Rectal smooth muscle tissue (tissue), 1 donor: Measurements from ENCODE around the gene NBAS.

Experiments
- H3K27ac ChIP-seq: one replicate; pipeline ENCODE4 v1.7.0; 2013; ENCODE audit warnings: low read depth, low read length, inconsistent platforms
- H3K27me3 ChIP-seq: one replicate; pipeline ENCODE4 v1.7.0; 2013; ENCODE audit warnings: low read length; ENCODE audit not compliant: control insufficient read depth, insufficient read depth
- H3K36me3 ChIP-seq: one replicate; pipeline ENCODE4 v1.7.0; 2013; ENCODE audit warnings: low read length; ENCODE audit not compliant: control insufficient read depth, insufficient read depth
- H3K4me1 ChIP-seq: one replicate; pipeline ENCODE4 v1.7.0; 2013; ENCODE audit warnings: low read length; ENCODE audit not compliant: control insufficient read depth, insufficient read depth
- H3K4me3 ChIP-seq: one replicate; pipeline ENCODE4 v1.7.0; 2013; ENCODE audit warnings: low read length
- H3K9ac ChIP-seq: one replicate; pipeline ENCODE4 v1.7.0; 2013; ENCODE audit warnings: low read length

NBAS gene

GRCh38 chr2:15201009-15201408 is 360.1 kb downstream of the NBAS start:
- Histone ChIP-seq H3K9ac (no peak overlapping the region), H3K36me3 (no peaks in the 10 kb centered on the region), H3K4me3 (no peak overlapping the region), H3K27ac (no peak overlapping the region), H3K27me3 (no peaks in the 10 kb centered on the region), H3K4me1 (no peaks in the 10 kb centered on the region)

- Histone ChIP-seq H3K27me3 (no peaks in the 10 kb centered on the region), H3K9ac (no peak overlapping the region), H3K36me3 (no peaks in the 10 kb centered on the region), H3K4me1 (no peaks in the 10 kb centered on the region), H3K27ac (no peak overlapping the region), H3K4me3 (no peak overlapping the region)
Measured at GRCh38 chr2:15200581-15200980, 360.6 kb downstream of the NBAS start.

- no peak overlapping the region for H3K9ac ChIP-seq
- H3K27ac ChIP-seq = no peak overlapping the region
- no peaks in the 10 kb centered on the region for H3K36me3 ChIP-seq
- no peak overlapping the region for H3K4me3 ChIP-seq
- no peaks in the 10 kb centered on the region for H3K27me3 ChIP-seq
- H3K4me1 ChIP-seq = no peaks in the 10 kb centered on the region
Measured at GRCh38 chr2:15198051-15198450, 363.1 kb downstream of the NBAS start.

GRCh38 chr2:15195813-15196212 is 365.3 kb downstream of the NBAS start:
- no peak overlapping the region for H3K9ac ChIP-seq
- H3K4me3 ChIP-seq = no peak overlapping the region
- no peaks in the 10 kb centered on the region for H3K27me3 ChIP-seq
- H3K27ac ChIP-seq = no peak overlapping the region
- H3K4me1 ChIP-seq = no peaks in the 10 kb centered on the region
- H3K36me3 ChIP-seq = no peaks in the 10 kb centered on the region

- no peaks in the 10 kb centered on the region for H3K4me1 ChIP-seq
- no peak overlapping the region for H3K9ac ChIP-seq
- H3K36me3 ChIP-seq = peaks cover 2% of the 10 kb centered on the region
- no peak overlapping the region for H3K27ac ChIP-seq
- no peaks in the 10 kb centered on the region for H3K27me3 ChIP-seq
- no peak overlapping the region for H3K4me3 ChIP-seq
Measured at GRCh38 chr2:15191789-15192188, 369.3 kb downstream of the NBAS start.

GRCh38 chr2:15189216-15189615 is 371.9 kb downstream of the NBAS start:
- H3K4me3 ChIP-seq = no peak overlapping the region
- no peaks in the 10 kb centered on the region for H3K4me1 ChIP-seq
- no peaks in the 10 kb centered on the region for H3K27me3 ChIP-seq
- peaks cover 2% of the 10 kb centered on the region for H3K36me3 ChIP-seq
- no peak overlapping the region for H3K9ac ChIP-seq
- H3K27ac ChIP-seq = no peak overlapping the region

GRCh38 chr2:15187702-15188101 is 373.4 kb downstream of the NBAS start:
- Histone ChIP-seq H3K36me3 (peaks cover 2% of the 10 kb centered on the region), H3K27ac (no peak overlapping the region), H3K4me3 (no peak overlapping the region), H3K4me1 (no peaks in the 10 kb centered on the region), H3K9ac (no peak overlapping the region), H3K27me3 (no peaks in the 10 kb centered on the region)

- H3K27me3 ChIP-seq = no peaks in the 10 kb centered on the region
- no peak overlapping the region for H3K9ac ChIP-seq
- no peak overlapping the region for H3K27ac ChIP-seq
- H3K4me3 ChIP-seq = no peak overlapping the region
- no peaks in the 10 kb centered on the region for H3K4me1 ChIP-seq
- H3K36me3 ChIP-seq = peaks cover 2% of the 10 kb centered on the region
Measured at GRCh38 chr2:15186118-15186517, 375.0 kb downstream of the NBAS start.

- no peak overlapping the region for H3K9ac ChIP-seq
- H3K4me3 ChIP-seq = no peak overlapping the region
- H3K27me3 ChIP-seq = no peaks in the 10 kb centered on the region
- H3K4me1 ChIP-seq = no peaks in the 10 kb centered on the region
- no peak overlapping the region for H3K27ac ChIP-seq
- H3K36me3 ChIP-seq = peaks cover 2% of the 10 kb centered on the region
Measured at GRCh38 chr2:15184491-15184890, 376.6 kb downstream of the NBAS start.

- no peak overlapping the region for H3K4me3 ChIP-seq
- H3K9ac ChIP-seq = no peak overlapping the region
- no peak overlapping the region for H3K27ac ChIP-seq
Measured at GRCh38 chr2:15182275-15182674, 378.9 kb downstream of the NBAS start.

GRCh38 chr2:15181092-15181745 is 379.9 kb downstream of the NBAS start:
- Histone ChIP-seq H3K27me3 (no peaks in the 10 kb centered on the region), H3K27ac (no peak overlapping the region), H3K4me3 (no peak overlapping the region), H3K9ac (no peak overlapping the region), H3K4me1 (no peaks in the 10 kb centered on the region), H3K36me3 (no peaks in the 10 kb centered on the region)

More at GRCh38 chr2:15182275-15182674, 378.9 kb downstream of the NBAS start:
- Histone ChIP-seq H3K27me3 (no peaks in the 10 kb centered on the region), H3K4me1 (no peaks in the 10 kb centered on the region), H3K36me3 (no peaks in the 10 kb centered on the region)

- Histone ChIP-seq H3K27me3 (no peaks in the 10 kb centered on the region), H3K4me1 (no peaks in the 10 kb centered on the region), H3K4me3 (no peak overlapping the region), H3K36me3 (no peaks in the 10 kb centered on the region), H3K9ac (no peak overlapping the region), H3K27ac (no peak overlapping the region)
Measured at GRCh38 chr2:15180379-15180778, 380.8 kb downstream of the NBAS start.

- no peaks in the 10 kb centered on the region for H3K4me1 ChIP-seq
Measured at GRCh38 chr2:15178946-15179345, 382.2 kb downstream of the NBAS start.

More at GRCh38 chr2:15178946-15179345, 382.2 kb downstream of the NBAS start:
- Histone ChIP-seq H3K27ac (no peak overlapping the region), H3K27me3 (no peaks in the 10 kb centered on the region), H3K36me3 (no peaks in the 10 kb centered on the region), H3K9ac (no peak overlapping the region), H3K4me3 (no peak overlapping the region)
